ENCODE measurements around the gene FOXQ1.

FOXQ1 gene

GRCh38 chr6:1310628-1311399 lies 1.1 kb upstream of the FOXQ1 start:
- TF ChIP-seq CTCF (IDR thresholded peaks at IDR 0.05; ENCODE audit: low read depth, low read length): no peak
- no peaks in the 10 kb centered on the region for H3K36me3 ChIP-seq
- peaks cover 76% of the 10 kb centered on the region for H3K27me3 ChIP-seq (ENCODE audit: insufficient read depth, low read depth, severe bottlenecking)
- peak overlapping the region; percentile 45 for H3K4me3 ChIP-seq (ENCODE audit: low read depth, low read length)
- DNase-seq: peak; percentile 74
- no peak overlapping the region for H3K27ac ChIP-seq
- H3K9me3 ChIP-seq (ENCODE audit: severe bottlenecking): peaks cover 4% of the 10 kb centered on the region

GRCh38 chr6:1312203-1312472 lies 240 bp downstream of the FOXQ1 start:
- no peak for DNase-seq
- no peaks in the 10 kb centered on the region for H3K36me3 ChIP-seq
- peak overlapping the region; percentile 45 for H3K4me3 ChIP-seq (ENCODE audit: low read depth, low read length)
- peaks cover 85% of the 10 kb centered on the region for H3K27me3 ChIP-seq (ENCODE audit: insufficient read depth, low read depth, severe bottlenecking)
- no peak overlapping the region for H3K27ac ChIP-seq
- no peak for TF ChIP-seq CTCF (IDR thresholded peaks at IDR 0.05; ENCODE audit: low read depth, low read length)
- no peaks in the 10 kb centered on the region for H3K9me3 ChIP-seq (ENCODE audit: severe bottlenecking)

- peak overlapping the region; percentile 45 for H3K4me3 ChIP-seq (ENCODE audit: low read depth, low read length)
- no peaks in the 10 kb centered on the region for H3K9me3 ChIP-seq (ENCODE audit: severe bottlenecking)
- no peaks in the 10 kb centered on the region for H3K36me3 ChIP-seq
- peaks cover 79% of the 10 kb centered on the region for H3K27me3 ChIP-seq (ENCODE audit: insufficient read depth, low read depth, severe bottlenecking)
- DNase-seq: peak; percentile 79
- peak; percentile 42; the same call in 1 of the 2 replicates for TF ChIP-seq CTCF (IDR thresholded peaks at IDR 0.05; ENCODE audit: low read depth, low read length)
- no peak overlapping the region for H3K27ac ChIP-seq
These were observed 822 bp downstream of the FOXQ1 start for GRCh38 chr6:1312473-1313367.

- peak overlapping the region; percentile 39 for H3K4me3 ChIP-seq (ENCODE audit: low read depth, low read length)
These were observed 1.5 kb downstream of the FOXQ1 start for GRCh38 chr6:1313384-1313766.

GRCh38 chr6:1313767-1314503 lies 2.0 kb downstream of the FOXQ1 start:
- peak; percentile 89 for TF ChIP-seq CTCF (IDR thresholded peaks at IDR 0.05; ENCODE audit: low read depth, low read length)
- Histone ChIP-seq H3K27me3 (ENCODE audit: insufficient read depth, low read depth, severe bottlenecking) (peaks cover 72% of the 10 kb centered on the region), H3K4me3 (ENCODE audit: low read depth, low read length) (peak overlapping the region; percentile 29), H3K36me3 (no peaks in the 10 kb centered on the region), H3K9me3 (ENCODE audit: severe bottlenecking) (no peaks in the 10 kb centered on the region), H3K27ac (no peak overlapping the region)
- DNase-seq: peak; percentile 76

More at GRCh38 chr6:1313384-1313766, 1.5 kb downstream of the FOXQ1 start:
- no peak for TF ChIP-seq CTCF (IDR thresholded peaks at IDR 0.05; ENCODE audit: low read depth, low read length)
- no peak overlapping the region for H3K27ac ChIP-seq
- H3K36me3 ChIP-seq: no peaks in the 10 kb centered on the region
- H3K27me3 ChIP-seq (ENCODE audit: insufficient read depth, low read depth, severe bottlenecking): peaks cover 75% of the 10 kb centered on the region
- peak; percentile 34 for DNase-seq
- no peaks in the 10 kb centered on the region for H3K9me3 ChIP-seq (ENCODE audit: severe bottlenecking)

Data from WERI-Rb-1 (cell line).